CD4-positive, alpha-beta T cell treated with Interleukin-1 beta for 1 hour (primary cell): ENCODE data around the gene ZNF385D.

Source experiments
- DNase-seq, 2 donors: peaks; one replicate each; pipeline ENCODE4 v3.0.0-alpha.2; 2020 to 2022

The ZNF385D gene

DNA sequence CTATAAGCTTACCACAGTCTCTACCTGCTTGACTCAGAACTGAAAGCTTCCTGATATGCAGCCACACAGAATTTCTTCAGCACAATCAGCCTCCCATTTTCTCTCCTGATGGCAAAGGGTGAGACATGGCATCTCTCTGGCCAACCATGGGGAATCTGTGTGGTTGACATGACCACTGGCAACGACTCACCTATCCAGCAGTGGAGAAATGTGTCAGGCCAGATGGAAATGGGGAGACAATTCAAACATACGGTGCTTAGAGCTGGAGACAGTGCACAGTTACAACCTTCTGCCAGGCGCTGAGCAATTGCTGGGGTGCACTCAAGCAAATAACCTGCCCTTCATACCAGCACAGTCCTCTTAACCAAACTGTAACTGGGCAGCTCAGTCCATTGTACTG lies 3.6 kb downstream of the ZNF385D start:
- no peak for DNase-seq

- no peak for DNase-seq
Measured at GRCh38 chr3:21745966-21746365, 5.0 kb downstream of the ZNF385D start.

- no peak for DNase-seq
Measured at GRCh38 chr3:21744793-21745192, 6.2 kb downstream of the ZNF385D start.

DNA sequence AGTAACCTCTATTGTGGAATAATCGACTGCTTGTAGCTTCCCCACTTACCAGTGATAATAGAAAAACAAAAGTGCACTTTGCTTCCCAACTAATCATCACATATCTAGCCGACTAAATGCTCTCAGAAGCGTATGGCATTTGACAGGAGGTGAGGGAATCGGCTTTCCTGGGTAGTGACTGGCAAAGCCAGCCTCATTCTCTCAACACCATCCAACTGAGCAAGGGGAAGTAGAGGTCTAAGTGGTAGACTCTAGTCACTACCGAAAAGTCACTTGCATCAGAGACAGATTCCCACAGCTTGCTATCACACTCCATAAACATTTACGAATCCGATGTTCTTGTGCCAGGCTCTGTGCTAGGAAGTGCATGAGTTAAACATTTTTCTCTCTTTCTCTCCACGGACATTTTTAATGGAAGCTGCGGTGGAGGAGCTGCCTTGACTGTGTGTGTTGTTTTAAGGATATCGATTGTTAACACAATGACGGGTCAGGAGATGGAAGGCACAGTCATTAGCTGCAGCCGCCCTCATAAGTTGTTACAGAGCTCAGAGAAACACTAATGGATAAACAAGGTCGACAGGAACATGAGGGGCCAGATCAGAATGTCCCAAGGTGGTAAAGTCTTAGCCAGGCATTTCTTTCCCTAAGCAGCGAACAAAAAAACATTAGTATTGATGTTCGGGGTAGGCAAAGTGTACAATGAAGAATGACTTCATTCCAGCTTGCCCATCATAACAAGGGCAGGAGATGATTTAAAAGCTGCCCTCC lies 11.9 kb downstream of the ZNF385D start:
- no peak for DNase-seq

DNA sequence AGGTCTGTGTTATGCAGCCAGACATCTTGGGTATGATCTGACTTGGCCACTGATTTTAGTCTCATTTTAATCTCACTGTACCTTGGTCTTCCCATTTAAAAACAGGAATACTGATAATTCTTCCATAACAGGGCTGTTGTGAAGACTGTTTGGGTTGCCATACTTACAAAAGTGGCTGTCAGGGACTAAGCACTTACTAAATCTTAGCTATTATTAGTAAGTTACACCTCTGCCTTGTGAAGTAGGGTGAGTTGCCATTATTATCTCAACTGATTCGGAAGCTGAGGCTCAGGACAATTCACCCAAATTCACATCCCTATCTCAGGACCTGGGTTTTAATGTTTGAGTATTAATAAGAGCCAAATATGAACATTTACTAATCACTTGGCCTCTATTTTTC lies 12.7 kb downstream of the ZNF385D start:
- no peak for DNase-seq

DNA sequence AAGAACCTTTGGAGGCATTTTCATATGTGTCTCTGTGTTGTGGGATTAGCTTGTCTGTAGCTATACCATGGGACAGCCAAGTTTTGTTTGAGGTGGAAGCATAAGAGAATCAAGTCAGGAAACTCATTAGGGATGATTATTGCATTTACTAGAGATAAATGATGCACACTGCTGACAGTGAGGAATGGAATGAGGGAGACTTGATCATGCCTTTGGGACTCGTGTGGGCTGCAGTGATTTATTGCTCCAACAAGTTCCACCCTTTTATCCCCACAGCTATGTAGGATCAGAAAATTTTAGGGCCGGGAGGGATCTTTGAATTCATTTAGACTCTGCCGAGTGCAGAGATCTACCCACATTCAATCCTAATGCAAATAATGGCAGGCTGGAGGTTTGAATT lies 16.3 kb downstream of the ZNF385D start:
- no peak for DNase-seq

- DNase-seq: no peak
Measured at GRCh38 chr3:21729888-21730459, 21.0 kb downstream of the ZNF385D start.

DNA sequence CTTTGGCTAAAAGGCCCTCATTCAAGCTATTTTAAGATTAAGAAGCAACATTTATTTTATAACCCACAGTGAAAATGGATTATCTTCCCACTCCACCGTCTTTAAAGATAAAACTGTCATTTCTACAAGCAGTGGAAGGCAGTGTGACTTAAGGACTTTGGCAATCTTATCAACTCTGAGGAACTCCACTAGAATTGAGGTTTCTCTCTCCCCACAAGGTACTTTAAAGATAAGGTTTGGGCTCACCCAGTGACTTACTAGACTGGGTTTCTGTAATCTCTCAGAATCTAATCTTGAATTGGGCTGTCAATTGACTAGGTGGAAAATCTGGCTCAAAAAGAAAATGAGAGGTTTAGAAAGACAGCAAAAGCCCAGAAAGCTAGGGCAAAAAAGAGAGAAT lies 21.7 kb downstream of the ZNF385D start:
- DNase-seq: no peak

DNA sequence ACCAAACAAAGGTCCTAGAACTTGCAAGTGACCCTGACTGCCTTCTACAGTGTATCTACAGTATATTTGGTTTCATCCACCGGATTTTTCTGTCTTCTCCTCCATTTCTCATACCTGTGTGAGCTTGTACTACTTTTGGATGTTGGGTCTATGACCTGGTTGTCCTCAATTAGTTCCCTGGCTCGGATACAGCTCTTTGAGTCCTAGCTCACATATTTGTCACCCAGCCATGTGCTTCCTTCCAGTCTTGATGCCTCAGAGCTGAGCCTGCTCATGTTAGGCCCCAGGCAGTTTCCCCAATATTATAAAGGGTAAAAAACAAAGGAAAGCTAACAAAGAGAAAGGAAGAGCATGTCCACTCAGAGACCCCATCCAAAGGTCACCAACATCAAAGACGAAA lies 28.2 kb downstream of the ZNF385D start:
- no peak for DNase-seq

DNA sequence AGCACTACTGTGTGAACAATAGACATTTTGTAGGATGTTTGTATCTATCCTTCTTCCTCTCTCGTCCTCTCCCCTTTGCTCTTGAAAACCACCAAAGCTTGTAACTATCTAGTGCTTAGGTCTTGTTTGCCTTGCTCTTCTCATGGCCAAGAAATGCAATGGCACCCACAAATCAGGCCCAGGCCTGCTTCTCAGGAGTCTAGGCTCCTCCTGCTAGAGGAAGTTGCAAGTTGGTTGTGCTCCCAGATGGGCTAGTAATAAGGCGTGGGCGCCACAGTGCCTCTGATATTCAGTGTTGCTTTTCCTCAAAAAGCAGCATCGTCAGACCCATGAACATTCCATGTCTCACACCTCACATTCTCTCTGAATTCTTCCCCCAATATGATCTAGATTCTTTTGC lies 28.7 kb downstream of the ZNF385D start:
- no peak for DNase-seq

GRCh38 chr3:21718943-21719591 lies 31.9 kb downstream of the ZNF385D start:
- no peak for DNase-seq

- DNase-seq: no peak
Measured at GRCh38 chr3:21718161-21718765, 32.7 kb downstream of the ZNF385D start.

DNA sequence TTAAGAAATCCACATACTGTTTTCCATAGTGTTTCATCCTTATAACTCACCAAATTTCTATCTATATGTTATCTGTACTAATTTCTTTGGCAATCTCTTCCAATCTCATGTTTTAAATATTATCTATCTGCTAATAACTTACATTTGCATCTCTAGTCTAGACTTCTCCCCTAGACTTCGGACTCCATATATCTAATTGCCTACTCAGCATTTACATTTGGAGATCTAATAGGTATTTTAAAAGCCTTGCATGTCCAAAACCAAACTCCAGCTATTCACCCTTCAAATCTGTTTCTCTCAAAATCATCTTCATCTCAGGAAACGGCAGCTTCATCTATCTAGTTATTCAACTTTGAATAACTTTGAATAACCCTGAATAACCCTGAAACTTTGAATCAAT lies 35.3 kb downstream of the ZNF385D start:
- no peak for DNase-seq

GRCh38 chr3:21705769-21706168 lies 45.2 kb downstream of the ZNF385D start:
- DNase-seq: no peak

DNA sequence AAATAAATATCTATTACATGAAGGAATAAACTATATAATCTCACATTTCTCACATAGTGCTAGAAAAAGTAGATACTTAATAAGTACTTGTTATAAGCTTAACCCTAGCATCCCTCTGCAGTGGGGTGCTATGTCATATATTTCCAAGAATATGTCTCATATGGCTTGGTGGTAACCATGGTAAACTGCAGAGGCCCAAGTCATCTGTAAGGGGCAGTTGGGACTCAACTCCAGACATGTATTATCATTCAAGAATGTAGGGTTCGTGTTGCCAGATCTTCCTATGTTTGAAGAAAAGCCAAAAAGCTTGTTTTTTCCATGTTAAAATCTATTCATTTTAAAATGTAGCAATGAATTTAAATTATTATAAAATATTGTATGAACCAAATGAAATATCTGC lies 46.2 kb downstream of the ZNF385D start:
- no peak for DNase-seq

DNA sequence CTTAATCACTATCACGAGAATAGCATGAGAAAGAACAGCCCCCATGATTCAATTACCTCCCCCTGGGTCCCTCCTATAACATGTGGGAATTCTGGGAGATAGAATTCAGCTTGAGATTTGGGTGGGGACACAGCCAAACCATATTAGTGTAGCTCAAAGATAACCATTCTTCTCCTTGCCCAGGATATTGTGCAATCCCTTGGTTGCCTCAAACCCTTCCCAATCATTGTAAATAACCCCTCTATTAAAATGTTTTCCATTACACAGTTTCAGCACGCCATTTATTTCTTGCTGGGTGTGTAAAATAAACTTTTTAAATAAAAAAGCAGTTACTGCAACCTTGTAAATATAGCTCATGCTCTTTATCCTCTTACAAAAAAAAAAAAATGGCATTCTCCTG lies 47.7 kb downstream of the ZNF385D start:
- no peak for DNase-seq

DNA sequence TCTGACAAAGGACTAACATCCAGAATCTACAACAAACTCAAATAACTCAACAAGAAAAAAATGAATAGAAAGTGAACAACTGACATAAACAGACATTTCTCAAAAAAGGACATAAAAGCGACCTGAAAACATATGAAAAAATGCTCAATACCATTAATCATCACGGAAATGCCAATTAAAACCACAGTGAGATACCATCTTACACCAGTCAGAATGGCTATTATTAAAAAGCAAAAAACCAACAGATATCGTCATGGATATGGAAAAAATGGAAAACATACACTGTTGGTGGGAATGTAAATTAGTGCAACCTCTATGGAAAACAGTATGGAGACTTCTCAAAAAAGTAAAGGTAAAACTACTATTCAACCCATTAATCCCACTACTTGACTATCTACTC lies 53.3 kb downstream of the ZNF385D start:
- DNase-seq: no peak

DNA sequence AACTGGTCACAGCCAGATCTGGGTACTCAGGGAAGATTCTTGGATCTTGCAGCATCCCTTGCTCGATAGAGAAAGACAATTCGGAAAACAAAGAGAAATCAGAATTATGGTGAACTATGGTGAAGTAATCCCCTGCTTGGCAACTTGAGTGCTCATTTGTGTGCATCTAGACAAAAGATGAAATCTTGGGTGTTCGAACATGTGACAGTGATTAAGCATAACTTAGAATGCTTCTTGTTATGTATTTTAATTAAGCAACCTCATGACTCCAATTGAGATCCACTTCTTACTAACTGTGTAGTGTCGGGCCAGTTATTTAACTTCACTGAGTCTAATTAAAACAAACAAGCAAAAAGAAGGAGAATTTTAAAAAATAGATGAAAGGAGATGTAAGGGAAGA lies 56.5 kb downstream of the ZNF385D start:
- DNase-seq: no peak

- DNase-seq: no peak
Measured at GRCh38 chr3:21691036-21691435, 60.0 kb downstream of the ZNF385D start.

GRCh38 chr3:21682206-21682605 lies 68.8 kb downstream of the ZNF385D start:
- DNase-seq: no peak

DNA sequence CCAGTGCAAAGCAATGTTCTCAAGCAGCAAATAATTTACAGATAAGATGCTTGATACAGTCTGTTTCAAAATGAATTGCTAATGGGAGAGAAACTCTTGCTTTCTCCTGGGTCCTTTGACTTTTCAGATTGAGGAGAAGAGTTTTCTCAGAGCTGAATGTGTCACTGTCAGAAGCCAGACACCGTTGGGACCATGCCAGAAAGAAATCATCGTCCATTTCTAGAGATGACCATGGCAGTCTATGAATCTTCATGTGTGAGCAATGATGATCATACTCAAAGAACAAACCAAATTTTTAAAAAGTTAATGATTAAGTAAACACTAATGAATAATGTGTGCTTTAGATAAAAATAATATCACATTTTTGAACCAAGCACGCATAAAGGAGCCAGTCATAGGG lies 77.6 kb downstream of the ZNF385D start:
- no peak for DNase-seq

- DNase-seq: no peak
Measured at GRCh38 chr3:21672303-21672702, 78.7 kb downstream of the ZNF385D start.

DNA sequence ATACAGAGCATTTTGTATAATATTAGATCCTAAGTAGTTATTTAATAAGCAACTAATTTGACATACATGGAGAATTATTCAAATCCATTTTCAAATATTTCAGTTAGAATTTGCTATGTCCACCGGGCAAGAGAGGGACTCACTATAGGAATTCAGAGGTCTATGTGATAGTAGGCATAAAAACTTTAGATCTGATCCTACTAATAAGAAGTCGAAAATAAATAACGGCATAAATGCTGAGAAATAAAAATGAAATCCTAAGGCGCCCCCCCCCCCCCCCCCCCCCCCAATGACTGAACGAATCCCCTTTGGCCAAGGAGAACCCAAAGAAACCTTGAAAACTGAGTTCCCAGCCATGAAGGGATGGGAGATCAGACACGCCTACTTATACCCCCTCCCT lies 80.6 kb downstream of the ZNF385D start:
- no peak for DNase-seq

DNA sequence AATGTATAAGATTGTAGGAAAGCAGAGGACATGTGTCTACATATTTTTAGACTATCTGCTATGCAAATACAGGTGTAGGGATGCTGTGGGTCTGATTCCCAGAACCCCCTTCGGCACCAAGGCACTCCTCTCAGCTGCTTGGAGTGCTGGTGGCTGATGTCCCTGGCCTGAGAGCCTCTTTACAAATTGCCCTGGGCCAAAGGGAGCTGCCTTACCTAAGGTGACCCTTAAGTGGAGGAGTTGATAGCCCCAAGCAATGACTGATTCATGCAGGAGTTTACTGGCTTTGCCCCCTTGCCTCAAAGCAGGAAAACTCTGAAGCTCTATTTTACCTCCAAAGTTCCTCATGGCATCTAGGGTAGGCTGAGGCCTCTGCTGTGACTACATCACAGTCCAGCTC lies 83.0 kb downstream of the ZNF385D start:
- no peak for DNase-seq
